Endothelial cell of umbilical vein (primary cell): Measurements from ENCODE around the gene DDX42. TPM values are rescaled to one million over a fixed set of nuclear protein-coding genes. Genes with fewer than 3 reads are reported as not detected.

Experiments used
- BruUV-seq: library from RNA; stranded (reverse); fragments of 400-500 nt; replicated peaks from 2 replicates; lab custom pipeline; 2021; lab: Mats Ljungman, UMichigan
- CTCF ChIA-PET: fragments of 300-600, 350-600 bp; sonication (Branson Sonifier 250); formaldehyde crosslinking; loops from one replicate; lab custom pipeline; 2021; ENCODE audit warnings: antibody characterized with exemption, inconsistent platforms; lab: Charles Lee
- POLR2A ChIA-PET: fragments of 300-600, 350-600 bp; sonication (Branson Sonifier 250); formaldehyde crosslinking; loops from one replicate; lab custom pipeline; 2021; ENCODE audit warnings: antibody characterized with exemption, inconsistent platforms; lab: Charles Lee
- DNase-seq: peaks from one replicate; pipeline ENCODE4 v3.0.0-alpha.2; 2011; ENCODE audit warnings: low read depth, low spot score
- FAIRE-seq: peaks from 2 replicates; lab custom pipeline; 2011; peaks lifted over from hg19 to GRCh38; lab: Jason Lieb, UNC
- H2AFZ ChIP-seq: 2 replicates; pipeline ENCODE4 v1.6.0; 2012; ENCODE audit warnings: low read depth, low read length, control low read depth, inconsistent platforms
- H3K27ac ChIP-seq: 2 replicates; pipeline ENCODE4 v1.5.1; 2011; ENCODE audit warnings: low read depth, mild to moderate bottlenecking, control low read depth, low read length, moderate library complexity; ENCODE audit not compliant: insufficient read depth
- H3K27me3 ChIP-seq, 2 experiments: 2 replicates each; pipeline versions ENCODE4 v1.6.0 to v1.6.1; 2011; ENCODE audit warnings: low read length in 2 of 2, mixed read lengths in 1 of 2; ENCODE audit not compliant: control insufficient read depth in 2 of 2, insufficient read depth in 2 of 2
- H3K36me3 ChIP-seq, 2 experiments: 2 replicates in 1 of 2; 3 replicates in 1 of 2; pipeline ENCODE4 v1.5.1; 2011; ENCODE audit warnings: low read length in 2 of 2, mild to moderate bottlenecking in 1 of 2, moderate library complexity in 1 of 2; ENCODE audit not compliant: control insufficient read depth in 2 of 2, insufficient read depth in 2 of 2; ENCODE audit errors: extremely low read depth in 1 of 2
- H3K4me1 ChIP-seq: 3 replicates; pipeline ENCODE4 v1.5.1; 2011; ENCODE audit warnings: mild to moderate bottlenecking, low read length; ENCODE audit not compliant: control insufficient read depth, insufficient read depth; ENCODE audit errors: extremely low read depth
- H3K4me2 ChIP-seq: 2 replicates; pipeline ENCODE4 v1.6.1; 2011; ENCODE audit warnings: low read length, control low read depth, mixed read lengths; ENCODE audit not compliant: insufficient read depth
- H3K4me3 ChIP-seq, 3 experiments: fragments of 200-600 bp in 1 of 3; sonication (generic), shearing (Covaris generic) in 1 of 3; replicated peaks in 1 of 3; 2 replicates each; pipeline ENCODE4 v1.5.1; 2011 to 2016; ENCODE audit warnings: control low read depth in 3 of 3, low read length in 3 of 3, mild to moderate bottlenecking in 2 of 3, inconsistent platforms in 1 of 3, low read depth in 1 of 3, moderate library complexity in 1 of 3; ENCODE audit not compliant: insufficient read depth in 1 of 3
- H3K79me2 ChIP-seq: 2 replicates; pipeline ENCODE4 v1.6.0; 2012; ENCODE audit warnings: low read length, inconsistent platforms; ENCODE audit not compliant: control insufficient read depth, insufficient read depth
- H3K9ac ChIP-seq: replicated peaks from 2 replicates; pipeline ENCODE3; 2011; ENCODE audit warnings: low read length, control low read depth; ENCODE audit not compliant: insufficient read depth; ENCODE audit errors: extremely low read depth
- H3K9me1 ChIP-seq: replicated peaks from 3 replicates; pipeline ENCODE4 v1.6.0; 2011; ENCODE audit warnings: mild to moderate bottlenecking, low read length; ENCODE audit not compliant: control insufficient read depth, insufficient read depth; ENCODE audit errors: extremely low read depth
- H3K9me3 ChIP-seq: replicated peaks from 2 replicates; pipeline ENCODE4 v1.5.1; 2012; ENCODE audit warnings: low read length, inconsistent platforms; ENCODE audit not compliant: control insufficient read depth, insufficient read depth
- H4K20me1 ChIP-seq: replicated peaks from 2 replicates; pipeline ENCODE3; 2011; ENCODE audit warnings: mild to moderate bottlenecking, low read length; ENCODE audit not compliant: control insufficient read depth, insufficient read depth; ENCODE audit errors: extremely low read depth
- EZH2 ChIP-seq: IDR thresholded peaks from 2 replicates; pipeline ENCODE4 v1.6.1; 2012; ENCODE audit warnings: borderline replicate concordance, low read depth, mild to moderate bottlenecking, moderate library complexity, low read length, inconsistent platforms; ENCODE audit not compliant: severe bottlenecking
- FOS ChIP-seq: IDR thresholded peaks from 2 replicates; pipeline ENCODE4 v1.6.1; 2011; ENCODE audit warnings: mild to moderate bottlenecking, low read length, moderate library complexity, borderline replicate concordance; ENCODE audit not compliant: insufficient read depth
- GATA2 ChIP-seq: IDR thresholded peaks from 2 replicates; pipeline ENCODE4 v1.7.0; 2011; ENCODE audit warnings: low read depth, mild to moderate bottlenecking, moderate library complexity, mixed read lengths, low read length; ENCODE audit not compliant: insufficient read length, insufficient read depth
- JUN ChIP-seq: IDR thresholded peaks from 2 replicates; pipeline ENCODE4 v1.6.1; 2011; ENCODE audit warnings: borderline replicate concordance, low read depth; ENCODE audit not compliant: insufficient read length, insufficient read depth
- MAX ChIP-seq: IDR thresholded peaks from 2 replicates; pipeline ENCODE4 v1.6.1; 2011; ENCODE audit not compliant: insufficient read depth, insufficient read length
- MYC ChIP-seq: IDR thresholded peaks from one replicate; pipeline ENCODE4 v1.6.1; 2011; ENCODE audit warnings: mild to moderate bottlenecking, low read depth, low read length
- POLR2A ChIP-seq: IDR thresholded peaks from 2 replicates; pipeline ENCODE4 v1.6.1; 2012; ENCODE audit warnings: low read depth, mild to moderate bottlenecking, control low read depth, low read length
- POLR2AphosphoS5 ChIP-seq: IDR thresholded peaks from 2 replicates; pipeline ENCODE4 v1.6.1; 2012; ENCODE audit warnings: low read depth, mild to moderate bottlenecking, control low read depth, low read length, moderate library complexity; ENCODE audit not compliant: insufficient read depth
- dilution Hi-C: fragments of 300-500 bp; cut with MboI; formaldehyde crosslinking; loops from one replicate; pipeline ENCODE4 v1.15.0; 2019; ENCODE audit warnings: low sequenced_read_pairs; ENCODE audit not compliant: extremely low pct_ligation_motif_present
- intact Hi-C: fragments of 100-400 bp; cut with micrococcal nuclease; formaldehyde crosslinking; loops from one replicate; pipeline ENCODE4 v1.10.0; 2022
- polyA plus RNA-seq, 4 experiments: library from polyadenylated mRNA; depleted of rRNA in 3 of 4; stranded (reverse) in 3 of 4; unstranded in 1 of 4; fragments of >200 nt; gene quantifications; 2 replicates each; pipeline versions ENCODE4 v1.2.1 to v1.2.3, GENCODE V29; 2011 to 2012; ENCODE audit warnings: missing spikeins in 1 of 4
- total RNA-seq: library from RNA; stranded (reverse); gene quantifications from 2 replicates; pipeline ENCODE4 v1.2.3, GENCODE V29; 2021
- TF ChIP-seq, protein P1 (sequence below), 2 donors: IDR thresholded peaks; 1 replicate in 1 of 2; 2 replicates in 1 of 2; pipeline ENCODE4 v1.5.1; 2011; ENCODE audit warnings: low read length in 2 of 2, mild to moderate bottlenecking in 2 of 2, moderate library complexity in 2 of 2, control low read depth in 1 of 2, inconsistent platforms in 1 of 2, low read depth in 1 of 2; ENCODE audit not compliant: insufficient read depth in 1 of 2; ENCODE audit errors: extremely low read depth in 1 of 2

DDX42 gene
- total and polyA plus RNA-seq, 2 donors (not counting 3 experiments of a cell fraction or from before 2014, with no cell fraction given): 48.1 to 124 TPM

- DNase-seq (no peak), FAIRE-seq (no peak)
- Histone ChIP-seq H3K4me1 (no peaks in the 10 kb centered on the region), H3K27ac (no peak overlapping the region), H3K79me2 (no peaks in the 10 kb centered on the region), H4K20me1 (no peaks in the 10 kb centered on the region), H3K27me3 (no peaks in the 10 kb centered on the region), H3K4me2 (no peak overlapping the region), H3K4me3 (no peak overlapping the region), H3K9me1 (no peaks in the 10 kb centered on the region), H3K9ac (no peak overlapping the region), H3K36me3 (peaks cover 19 to 22% of the 10 kb centered on the region in 2 experiments), H3K9me3 (no peaks in the 10 kb centered on the region), H2AFZ (no peak overlapping the region)
- intact Hi-C loops: no loop called here
- no TSS peak for BruUV-seq
- dilution Hi-C loops: no loop called here
- CTCF ChIA-PET: no interaction called here
- POLR2A ChIA-PET: no interaction called here
- no peak for TF ChIP-seq FOS
- TF ChIP-seq POLR2A: no peak
Observed at GRCh38 chr17:63753215-63753614, 20.8 kb upstream of the DDX42 start.

DNA sequence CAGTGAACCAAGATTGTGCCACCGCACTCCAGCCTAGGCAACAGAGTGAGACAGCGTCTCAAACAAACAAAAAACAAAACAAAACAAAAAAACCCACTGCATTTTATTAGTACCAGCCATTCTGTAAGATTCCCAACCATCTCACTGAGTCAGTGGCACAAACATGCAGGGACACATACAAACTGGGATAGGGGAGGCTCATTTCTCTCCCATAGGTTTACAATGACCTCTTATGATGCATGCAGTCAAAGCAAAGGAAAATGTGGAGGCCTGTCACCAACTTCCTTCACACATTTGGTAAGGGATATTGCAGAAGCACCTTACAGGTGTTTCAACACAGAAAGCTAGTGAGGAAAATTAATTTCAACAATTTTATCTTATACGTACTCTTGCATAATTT is 19.9 kb upstream of the DDX42 start:
- no peaks in the 10 kb centered on the region for H3K27me3 ChIP-seq
- CTCF ChIA-PET: interaction anchor here (1.1 kb wide), 1 partner anchor 32 kb away, joined by 3 read pairs; no protein-coding TSS in a partner anchor

More for the DNA sequence above, 19.9 kb upstream of the DDX42 start:
- H3K4me3 ChIP-seq: no peak overlapping the region
- TF ChIP-seq GATA2 (no peak), JUN (no peak), POLR2AphosphoS5 (no peak), MYC (no peak), EZH2 (no peak), FOS (no peak), POLR2A (no peak), MAX (no peak)
- TF ChIP-seq, protein P1, sequence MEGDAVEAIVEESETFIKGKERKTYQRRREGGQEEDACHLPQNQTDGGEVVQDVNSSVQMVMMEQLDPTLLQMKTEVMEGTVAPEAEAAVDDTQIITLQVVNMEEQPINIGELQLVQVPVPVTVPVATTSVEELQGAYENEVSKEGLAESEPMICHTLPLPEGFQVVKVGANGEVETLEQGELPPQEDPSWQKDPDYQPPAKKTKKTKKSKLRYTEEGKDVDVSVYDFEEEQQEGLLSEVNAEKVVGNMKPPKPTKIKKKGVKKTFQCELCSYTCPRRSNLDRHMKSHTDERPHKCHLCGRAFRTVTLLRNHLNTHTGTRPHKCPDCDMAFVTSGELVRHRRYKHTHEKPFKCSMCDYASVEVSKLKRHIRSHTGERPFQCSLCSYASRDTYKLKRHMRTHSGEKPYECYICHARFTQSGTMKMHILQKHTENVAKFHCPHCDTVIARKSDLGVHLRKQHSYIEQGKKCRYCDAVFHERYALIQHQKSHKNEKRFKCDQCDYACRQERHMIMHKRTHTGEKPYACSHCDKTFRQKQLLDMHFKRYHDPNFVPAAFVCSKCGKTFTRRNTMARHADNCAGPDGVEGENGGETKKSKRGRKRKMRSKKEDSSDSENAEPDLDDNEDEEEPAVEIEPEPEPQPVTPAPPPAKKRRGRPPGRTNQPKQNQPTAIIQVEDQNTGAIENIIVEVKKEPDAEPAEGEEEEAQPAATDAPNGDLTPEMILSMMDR (IDR thresholded peaks at IDR 0.05; ENCODE audit: extremely low read depth in 1 of 2, insufficient read depth in 1 of 2, low read depth in 1 of 2, low read length in 2 of 2): no peak
- dilution Hi-C loops: no loop called here
- no peaks in the 10 kb centered on the region for H3K9me3 ChIP-seq
- H3K4me2 ChIP-seq: no peak overlapping the region
- no peaks in the 10 kb centered on the region for H4K20me1 ChIP-seq
- no TSS peak for BruUV-seq
- DNase-seq (no peak), FAIRE-seq (no peak)
- no peaks in the 10 kb centered on the region for H3K79me2 ChIP-seq
- POLR2A ChIA-PET: no interaction called here
- no peaks in the 10 kb centered on the region for H3K4me1 ChIP-seq
- intact Hi-C loops: no loop called here
- H2AFZ ChIP-seq: no peak overlapping the region
- H3K27ac ChIP-seq: no peak overlapping the region
- no peak overlapping the region for H3K9ac ChIP-seq
- peaks cover 20 to 22% of the 10 kb centered on the region in 2 experiments for H3K36me3 ChIP-seq
- no peaks in the 10 kb centered on the region for H3K9me1 ChIP-seq
